K562 (cell line): ENCODE data around the gene C6orf47. TPM values are rescaled to one million over a fixed set of nuclear protein-coding genes. Genes with fewer than 3 reads are reported as not detected.

Experiments
- CHD2 ChIP-seq: IDR thresholded peaks from 2 replicates; pipeline ENCODE4 v1.6.1; 2011; ENCODE audit warnings: low read depth, low read length
- ELK3 ChIP-seq: fragments of 450-650 bp; formaldehyde crosslinking; IDR thresholded peaks from 2 replicates; pipeline ENCODE4 v1.4.0; 2020; ENCODE audit warnings: mild to moderate bottlenecking
- GABPB2 ChIP-seq: fragments of 250-450 bp; sonication (Bioruptor Pico); conservative IDR thresholded peaks from 2 replicates; pipeline ENCODE4 v1.5.1; 2021; ENCODE audit warnings: mild to moderate bottlenecking
- GATAD2A ChIP-seq: fragments of 450-650 bp; IDR thresholded peaks from 2 replicates; pipeline ENCODE4 v1.6.1; 2017
- GTF2A2 ChIP-seq: IDR thresholded peaks from 2 replicates; pipeline ENCODE4 v1.6.1; 2016; ENCODE audit warnings: mild to moderate bottlenecking, missing genetic modification characterization, missing compliant biosample characterization
- GTF3C2 ChIP-seq: IDR thresholded peaks from 3 replicates; pipeline ENCODE4 v1.6.1; 2011; ENCODE audit warnings: borderline replicate concordance, mild to moderate bottlenecking, moderate library complexity; ENCODE audit not compliant: insufficient read length; ENCODE audit errors: extremely low read depth
- HCFC1 ChIP-seq: IDR thresholded peaks from 2 replicates; pipeline ENCODE4 v1.6.1; 2012; ENCODE audit warnings: low read depth, low read length, improper control_type of control experiment
- HDAC3 ChIP-seq: fragments of 450-650 bp; IDR thresholded peaks from 2 replicates; pipeline ENCODE4 v1.6.1; 2018; ENCODE audit warnings: borderline replicate concordance, mild to moderate bottlenecking, moderate library complexity; ENCODE audit not compliant: partially characterized antibody
- KLF6 ChIP-seq: fragments of 250-450 bp; sonication (Bioruptor Pico); IDR thresholded peaks from 2 replicates; pipeline ENCODE4 v1.4.0; 2020; ENCODE audit warnings: mild to moderate bottlenecking, moderate library complexity, borderline replicate concordance
- NFRKB ChIP-seq: fragments of 450-650 bp; IDR thresholded peaks from 2 replicates; pipeline ENCODE4 v1.6.1; 2016; ENCODE audit warnings: low read depth
- NR2C2 ChIP-seq, 2 experiments: fragments of 200-800 bp in 1 of 2; sonication (Bioruptor generic) in 1 of 2; sonication (generic) in 1 of 2; formaldehyde crosslinking in 1 of 2; IDR thresholded peaks; 2 replicates each; pipeline versions ENCODE4 v1.6.1 to v1.8.0; 2016 to 2022; ENCODE audit warnings: mild to moderate bottlenecking in 1 of 2, missing compliant biosample characterization in 1 of 2, missing genetic modification characterization in 1 of 2, missing genetic modification reagents in 1 of 2
- PATZ1 ChIP-seq: fragments of 250-450 bp; sonication (Bioruptor Pico); IDR thresholded peaks from 2 replicates; pipeline ENCODE4 v1.5.0; 2020; ENCODE audit warnings: mild to moderate bottlenecking, borderline replicate concordance
- RB1 ChIP-seq: fragments of 450-650 bp; IDR thresholded peaks from 2 replicates; pipeline ENCODE4 v1.6.1; 2017; ENCODE audit warnings: low read depth, mild to moderate bottlenecking
- SAP30 ChIP-seq: fragments of 200-600 bp; sonication (generic); IDR thresholded peaks from 2 replicates; pipeline ENCODE4 v1.6.1; 2012; ENCODE audit warnings: borderline replicate concordance, low read depth, mild to moderate bottlenecking, moderate library complexity, low read length, control low read depth, inconsistent platforms; ENCODE audit not compliant: insufficient read depth, poor library complexity, severe bottlenecking
- ZBTB1 ChIP-seq: sonication (generic); formaldehyde crosslinking; IDR thresholded peaks from 2 replicates; pipeline ENCODE4 v1.8.1; 2023; ENCODE audit warnings: missing genetic modification reagents, low read depth, mild to moderate bottlenecking, borderline replicate concordance
- ZBTB34 ChIP-seq: fragments of 250-450 bp; sonication (Bioruptor Pico); IDR thresholded peaks from 2 replicates; pipeline ENCODE4 v1.8.0; 2021; ENCODE audit warnings: mild to moderate bottlenecking, moderate library complexity
- ZNF696 ChIP-seq: fragments of 250-450 bp; sonication (Bioruptor Pico); conservative IDR thresholded peaks from 2 replicates; pipeline ENCODE4 v1.4.0; 2020; ENCODE audit warnings: mild to moderate bottlenecking, moderate library complexity
- ZNF766 ChIP-seq: fragments of 200-800 bp; sonication (Bioruptor generic); conservative IDR thresholded peaks from 2 replicates; pipeline ENCODE4 v1.6.1; 2016; ENCODE audit warnings: missing genetic modification characterization, missing compliant biosample characterization
- polyA plus RNA-seq, 8 experiments: library from polyadenylated mRNA; depleted of rRNA in 4 of 8; stranded (reverse) in 5 of 8; unstranded in 3 of 8; fragments of >200 nt; fragmentation: Nextera tagmentation in 2 of 8; fragmentation: Illumina TruSeq in 1 of 8; extraction: Ambion mirVana in 2 of 8; extraction: Trizol in 1 of 8; gene quantifications; 2 replicates each; pipeline versions ENCODE4 v1.2.1 to v1.2.3, GENCODE V29; 2011 to 2014; ENCODE audit warnings: inconsistent platforms in 1 of 8, missing spikeins in 1 of 8
- total RNA-seq, 7 experiments: library from RNA; depleted of rRNA in 6 of 7; stranded (reverse); fragments of >200 nt in 6 of 7; fragmentation: Illumina TruSeq in 2 of 7; extraction: Trizol in 2 of 7; gene quantifications; 2 replicates each; pipeline versions ENCODE4 v1.2.1 to v1.2.3, GENCODE V29; 2011 to 2021; ENCODE audit warnings: low replicate concordance in 1 of 7

Gene C6orf47
- total and polyA plus RNA-seq, 9 of the 15 experiments (the other 6 are each of a cell fraction or from before 2014, with no cell fraction given): 0.14 to 43.8 (median 27.0) TPM

- TF ChIP-seq NR2C2 (CRISPR knock-in tag; IDR thresholded peaks at IDR 0.05) (peak; percentile 82), NR2C2 (tag; IDR thresholded peaks at IDR 0.05) (no peak), NFRKB (peak; percentile 94), ZNF696 (0 out of 2 replicates have a peak, but pooled peaks have one; percentile 63), ZBTB1 (CRISPR knock-in tag) (peak; percentile 84), GTF2A2 (tag) (peak; percentile 90), ELK3 (CRISPR knock-in tag) (no peak; the same call in 1 of the 2 replicates), RB1 (no peak), GABPB2 (0 out of 2 replicates have a peak, but pooled peaks have one; percentile 5), ZNF766 (CRISPR knock-in tag) (no peak), KLF6 (CRISPR knock-in tag) (peak; percentile 59), GATAD2A (no peak), HCFC1 (peak; percentile 80), GTF3C2 (no peak), PATZ1 (CRISPR knock-in tag) (no peak), HDAC3 (no peak), CHD2 (peak; percentile 20; the same call in 1 of the 2 replicates), ZBTB34 (CRISPR knock-in tag) (no peak), SAP30 (no peak)
These were observed 4.4 kb upstream of the C6orf47 start, which contains the start of gene GPANK1 (continued) for GRCh38 chr6:31664790-31665500.
